ENCODE results near the gene PDK4.
"Not testable (repeated sequence)": the region's sequence is repeated elsewhere in the genome, so short reads cannot be mapped to it uniquely, and the experiment has no call there.

Gene PDK4

GRCh38 chr7:95558864-95559263 is 37.5 kb downstream of the PDK4 start:
- DNase-seq: no peak

DNA sequence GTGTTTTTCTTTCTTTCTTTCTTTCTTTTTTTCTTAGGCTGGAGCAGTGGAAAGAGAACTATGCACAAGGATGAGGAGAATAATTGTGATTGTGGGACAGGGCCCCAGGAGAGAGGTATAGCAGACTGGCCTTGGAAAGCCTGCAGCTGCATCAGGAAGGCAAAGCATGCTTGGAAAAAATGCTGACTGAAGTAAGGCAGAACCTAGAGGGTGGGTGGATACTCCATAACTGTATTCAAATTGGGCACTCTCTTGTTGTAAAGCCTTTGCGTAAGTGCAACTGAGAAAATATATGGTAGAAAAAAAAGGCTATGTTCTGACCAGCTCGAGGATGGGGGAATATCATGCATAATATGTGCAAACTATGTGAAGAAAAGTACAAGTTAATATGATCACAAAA is 39.5 kb downstream of the PDK4 start:
- DNase-seq: no peak

DNA sequence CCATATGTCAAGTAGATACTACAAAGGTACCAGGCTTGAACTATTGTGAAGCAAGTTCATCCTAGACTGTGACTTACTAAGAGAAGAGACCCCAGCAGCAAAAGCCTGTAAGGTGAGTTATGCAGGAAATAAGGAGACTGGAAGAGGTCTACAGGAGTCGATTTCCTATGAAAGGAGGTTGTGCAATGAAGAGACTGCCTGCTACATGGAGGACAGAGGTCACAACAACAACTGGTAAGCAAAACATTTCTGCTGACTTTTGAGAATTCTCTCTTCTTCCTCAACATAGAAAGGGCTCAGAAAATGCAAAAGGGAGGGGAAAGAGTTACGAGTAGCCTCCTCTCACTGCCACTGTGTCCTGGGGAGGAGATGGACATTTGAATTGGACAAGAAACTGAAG is 42.4 kb downstream of the PDK4 start:
- no peak for DNase-seq

GRCh38 chr7:95552010-95552926 is 44.0 kb downstream of the PDK4 start:
- not testable (repeated sequence) for DNase-seq

- DNase-seq: no peak
Observed at GRCh38 chr7:95550546-95550945, 45.8 kb downstream of the PDK4 start.

DNA sequence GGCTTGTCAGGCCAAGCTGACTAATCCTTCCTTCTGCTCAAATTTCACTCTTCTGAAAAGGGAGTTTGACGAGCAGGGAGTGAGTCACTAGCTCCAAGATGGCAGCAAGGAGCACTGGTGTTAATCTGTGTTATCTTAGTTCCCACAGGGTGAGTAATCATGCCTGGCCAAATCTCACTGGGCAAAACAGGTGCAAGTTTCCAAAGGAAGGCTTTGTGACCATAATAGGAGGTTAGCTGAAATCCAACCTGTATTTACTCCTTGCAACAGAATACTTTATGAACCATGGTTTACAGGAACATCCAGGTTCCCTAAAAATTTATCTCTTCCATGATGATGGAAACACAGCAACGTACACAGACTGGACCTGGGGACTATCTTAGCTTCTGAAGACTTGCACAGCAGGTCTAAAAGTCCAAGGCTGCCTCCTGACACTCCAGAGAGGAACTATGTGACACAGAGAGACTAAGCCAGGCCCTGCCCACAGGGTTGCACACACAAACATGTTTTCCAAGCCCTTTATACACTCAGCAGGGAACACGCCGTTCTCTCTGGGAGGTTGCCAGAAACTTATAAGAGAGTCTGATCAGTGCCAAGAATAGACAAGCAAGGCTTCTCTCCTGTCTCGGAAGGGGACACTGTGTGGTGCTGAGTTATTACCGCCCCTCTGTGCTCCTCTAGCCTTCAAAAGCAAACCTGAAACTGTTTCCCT is 46.3 kb downstream of the PDK4 start:
- DNase-seq: peak; percentile 81

DNA sequence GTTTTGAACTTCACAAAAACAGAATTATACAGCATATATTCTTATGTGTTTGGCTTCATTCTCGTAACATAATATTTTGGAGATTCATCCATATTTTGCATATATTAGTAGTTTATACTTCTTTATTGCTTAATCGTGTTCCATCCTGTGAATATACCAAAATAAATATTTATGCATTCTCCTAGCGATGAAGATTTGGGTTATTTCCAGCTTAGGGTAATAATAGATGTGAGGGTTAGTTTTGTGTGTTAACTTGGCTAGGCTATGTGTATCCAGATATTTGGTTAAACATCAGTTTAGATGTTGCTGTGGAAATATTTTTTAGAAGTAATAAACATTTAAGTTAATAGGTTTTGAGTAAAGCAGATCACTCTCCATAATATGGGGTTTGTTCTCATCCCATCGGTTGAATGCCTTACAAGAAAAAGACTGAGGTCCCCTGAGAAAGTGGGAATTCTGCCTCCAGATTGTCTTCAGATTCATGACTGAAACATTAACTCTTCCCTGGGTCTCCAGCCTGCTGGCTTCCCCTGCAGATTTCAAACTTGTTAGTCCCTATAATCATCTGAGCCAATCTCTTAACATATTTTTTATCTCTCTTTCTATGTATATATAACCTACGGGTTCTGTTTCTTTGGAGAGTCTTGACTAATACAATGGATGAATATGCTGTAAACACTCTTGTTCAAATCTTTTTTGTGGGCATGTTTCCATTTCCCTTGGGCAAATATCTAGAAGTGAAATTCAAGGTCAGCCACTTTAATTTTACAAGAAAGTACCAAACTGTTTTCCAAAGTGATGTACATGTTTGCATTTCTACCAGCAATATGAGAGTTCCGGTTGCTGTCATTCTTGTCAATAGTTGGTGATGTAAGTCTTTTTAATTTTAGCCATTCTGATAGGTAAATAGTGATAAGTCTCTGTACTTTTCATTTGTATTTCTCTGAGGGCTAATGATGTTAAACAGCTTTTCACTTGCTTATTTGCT is 48.7 kb downstream of the PDK4 start:
- no peak for DNase-seq

DNA sequence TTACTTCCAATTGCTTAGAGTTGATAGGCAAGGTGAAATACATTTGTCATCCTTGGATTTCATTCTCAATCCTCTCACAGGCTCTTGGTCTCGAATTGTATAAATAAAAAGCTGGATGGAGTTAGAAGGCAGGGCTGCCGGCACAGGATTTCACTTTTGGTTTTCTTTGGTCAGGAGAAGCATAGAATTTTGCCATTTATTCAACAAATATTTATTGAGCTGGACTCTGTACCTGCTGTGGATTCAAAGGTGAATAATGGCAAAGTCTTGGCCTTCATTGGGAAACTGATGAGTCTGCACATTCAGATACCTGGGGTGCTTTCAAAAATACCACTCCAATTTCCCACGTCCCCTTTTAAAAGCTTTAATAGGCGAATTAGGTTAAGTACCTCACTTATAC is 49.7 kb downstream of the PDK4 start:
- DNase-seq: no peak

DNA sequence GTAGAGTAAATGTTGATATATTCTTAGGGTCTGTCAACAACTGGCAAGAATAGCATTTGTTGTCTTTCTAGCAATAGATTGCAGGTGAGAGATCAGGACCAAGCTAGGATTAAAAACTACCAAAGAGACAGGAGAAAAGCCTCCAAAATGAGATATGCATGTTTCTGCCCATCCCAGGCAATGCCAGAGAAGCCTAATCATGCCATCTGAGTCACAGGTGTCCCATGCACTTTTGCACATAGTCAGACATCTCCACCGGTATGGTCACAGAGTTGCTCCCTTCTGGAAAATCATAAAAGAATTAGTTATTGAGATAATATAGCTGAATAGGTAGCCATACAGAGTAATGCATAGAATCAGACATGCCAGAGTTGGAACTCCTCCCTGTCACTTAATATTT is 50.6 kb downstream of the PDK4 start:
- no peak for DNase-seq

DNA sequence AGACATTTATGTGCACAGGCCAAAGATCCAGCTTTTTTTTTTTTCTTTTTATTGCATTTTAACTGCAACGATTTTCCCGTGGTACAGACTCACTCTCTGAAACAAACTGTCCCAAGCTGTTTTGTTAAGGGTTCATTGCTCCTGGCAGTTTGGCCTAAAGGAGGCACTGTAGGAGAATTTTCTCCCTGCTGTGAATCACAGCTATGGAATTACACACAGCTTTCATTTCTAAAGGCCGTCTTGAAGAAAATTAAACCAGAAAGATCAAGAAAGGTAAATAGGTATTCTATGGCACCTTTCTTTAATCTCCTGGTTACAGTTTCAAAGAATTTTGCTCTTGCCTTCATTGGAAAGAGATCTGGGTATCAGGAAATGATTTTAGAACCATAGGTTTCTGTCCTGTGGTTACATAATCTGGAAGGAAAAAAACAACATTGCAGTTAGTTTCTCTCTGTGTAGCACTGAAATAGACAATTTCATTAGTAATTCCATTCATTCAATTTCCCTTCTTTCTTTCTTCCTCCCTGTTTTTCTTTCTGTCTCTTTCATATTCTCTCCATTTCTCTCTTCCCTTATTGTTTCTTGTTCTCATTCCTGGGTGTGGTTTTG is 51.2 kb downstream of the PDK4 start:
- DNase-seq: no peak

DNA sequence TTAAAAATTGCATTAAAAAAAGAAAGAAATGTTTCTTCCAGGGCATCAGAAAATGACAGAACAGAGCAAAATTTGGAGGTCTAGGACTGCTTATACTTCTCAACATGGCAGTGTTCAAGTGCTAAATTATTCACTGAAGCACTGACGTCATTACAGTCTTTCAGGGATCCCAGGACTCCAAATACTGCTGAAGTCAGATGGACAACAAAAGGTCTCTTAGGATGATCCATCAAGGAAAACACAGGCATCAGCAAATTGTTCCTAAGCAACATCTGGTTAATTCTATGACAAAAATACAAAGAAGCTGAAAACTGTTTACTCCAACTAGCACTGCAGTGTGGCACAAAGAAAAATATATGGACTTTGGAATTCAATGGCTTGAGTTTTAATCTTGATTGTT is 52.1 kb downstream of the PDK4 start:
- DNase-seq: no peak

GRCh38 chr7:95543312-95543711 is 53.0 kb downstream of the PDK4 start:
- DNase-seq: no peak

- DNase-seq: no peak
Observed at GRCh38 chr7:95540366-95540765, 56.0 kb downstream of the PDK4 start.

DNA sequence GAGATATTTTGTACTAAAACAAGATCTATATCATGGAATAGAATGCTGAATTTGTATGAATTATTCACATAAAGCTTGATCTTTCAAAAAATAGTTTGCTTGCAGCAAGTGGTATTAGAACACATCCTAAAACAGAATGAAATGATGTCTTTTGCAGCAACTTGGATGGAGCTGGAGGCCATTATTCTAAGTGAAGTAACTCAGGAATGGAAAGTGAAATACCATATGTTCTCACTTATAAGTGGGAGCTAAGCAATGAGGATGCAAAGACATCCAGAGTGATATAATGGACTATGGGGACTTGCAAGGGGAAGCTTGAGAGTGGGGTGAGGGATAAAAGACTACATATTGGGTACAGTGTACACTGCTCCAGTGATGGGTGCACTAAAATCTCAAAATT is 56.9 kb downstream of the PDK4 start:
- DNase-seq: no peak

DNA sequence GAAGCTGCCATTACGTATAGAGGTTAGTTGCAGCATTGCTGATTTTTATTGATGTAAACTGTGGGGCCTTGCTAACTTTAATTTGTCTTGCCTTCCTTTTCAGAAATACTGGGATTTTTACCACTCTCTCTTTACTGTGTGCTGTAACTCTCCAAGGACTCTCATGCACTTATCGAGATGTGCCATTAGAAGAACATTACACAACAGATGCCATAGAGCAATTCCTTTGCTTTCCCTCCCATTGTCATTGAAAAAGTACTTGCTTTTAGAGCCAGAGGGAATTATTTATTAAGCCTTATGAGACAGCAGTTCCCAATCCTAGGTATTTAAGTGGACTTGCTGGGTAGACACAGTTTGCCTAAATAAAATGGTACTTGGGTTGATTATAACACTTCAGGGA is 58.8 kb downstream of the PDK4 start:
- DNase-seq: no peak

- no peak for DNase-seq
Observed at GRCh38 chr7:95536656-95537311, 59.5 kb downstream of the PDK4 start.

DNA sequence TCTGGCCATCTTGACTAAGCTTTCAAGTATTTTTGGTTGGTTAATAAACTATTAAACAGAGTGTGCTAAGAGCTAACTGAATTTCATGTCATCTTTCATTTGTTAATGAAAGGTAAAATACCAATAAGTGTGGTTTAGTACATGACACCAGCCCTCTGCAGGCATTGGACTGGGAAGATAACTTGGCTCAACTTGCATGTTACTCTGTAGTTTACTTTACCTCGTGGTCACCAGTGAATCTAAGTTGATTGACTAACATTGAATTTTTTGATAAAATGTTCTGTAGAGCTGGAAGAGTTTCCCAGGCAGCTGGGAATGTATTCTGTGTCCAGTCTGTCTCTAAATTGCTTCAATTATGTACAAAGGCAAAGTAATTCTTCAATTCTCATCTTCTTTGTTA is 60.7 kb downstream of the PDK4 start:
- no peak for DNase-seq

DNA sequence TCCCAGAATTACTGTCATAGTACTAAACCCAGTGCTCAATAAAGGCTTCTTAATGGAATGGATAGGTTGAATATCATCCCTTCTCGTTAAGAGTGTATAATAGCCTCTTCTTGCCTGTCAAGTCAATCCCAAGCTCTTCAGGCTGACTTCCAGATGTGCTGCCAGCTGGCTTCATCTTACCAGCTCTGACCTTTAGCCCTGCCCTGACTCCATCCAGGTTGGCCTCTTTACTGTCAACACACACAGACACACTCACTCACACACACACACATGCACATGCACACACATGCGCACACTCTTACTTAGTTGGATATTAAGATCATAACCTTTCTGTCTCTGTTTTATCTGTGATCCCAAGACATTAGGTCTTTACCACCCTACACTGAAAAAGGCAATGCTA is 61.5 kb downstream of the PDK4 start:
- DNase-seq: no peak

Data from femur (tissue), 1 donor.